IPS-NIHi7 (cell line): Measurements from ENCODE around the gene GRXCR2.
"Not testable (repeated sequence)": the region's sequence is repeated elsewhere in the genome, so short reads cannot be mapped to it uniquely, and the experiment has no call there.

Experiments
- DNase-seq: peaks from one replicate; pipeline ENCODE4 v3.0.0; 2012; ENCODE audit warnings: mixed read lengths; ENCODE audit errors: extremely low spot score

The GRXCR2 gene

GRCh38 chr5:145836241-145836640 lies 36.6 kb downstream of the GRXCR2 start:
- DNase-seq, result not testable (repeated sequence)

- DNase-seq, result no peak
Measured at GRCh38 chr5:145835848-145836239, 37.0 kb downstream of the GRXCR2 start.

GRCh38 chr5:145834917-145835847 lies 37.6 kb downstream of the GRXCR2 start, which contains the start of gene PRELID2:
Gene PRELID2 (minus strand): TSS chr5:145835342. CDS start chr5:145835251, 91 bp downstream.
- peak; percentile 85 for DNase-seq

- no peak for DNase-seq
Measured at GRCh38 chr5:145834554-145834916, 38.3 kb downstream of the GRXCR2 start.

DNA sequence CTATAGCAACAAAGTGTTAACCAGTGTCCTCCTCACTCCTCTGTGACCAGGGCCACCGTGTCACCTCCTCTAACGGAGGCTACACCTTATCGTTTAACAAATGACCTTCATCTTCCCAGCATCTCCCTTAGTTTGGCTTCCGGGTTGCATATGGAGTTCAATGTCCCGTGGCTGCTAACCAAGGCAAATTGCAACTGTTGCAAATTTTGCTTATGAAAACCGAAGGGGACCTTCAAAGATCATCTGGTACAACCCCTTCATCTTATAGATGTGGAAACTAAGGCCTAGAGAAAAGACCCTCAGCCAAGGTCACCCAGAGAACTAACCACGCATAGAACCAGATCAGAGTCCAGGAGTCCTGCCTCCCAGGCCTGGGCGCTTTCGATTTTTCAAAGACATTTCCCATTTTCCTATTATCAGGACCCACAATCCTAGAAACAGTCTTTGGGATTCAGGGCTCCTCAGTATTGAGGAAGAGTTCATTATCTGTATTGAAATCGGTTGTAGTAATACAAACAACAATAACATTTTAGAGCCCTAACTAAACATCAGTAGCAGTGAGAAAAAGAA lies 39.1 kb downstream of the GRXCR2 start:
- no peak for DNase-seq

GRCh38 chr5:145830594-145830993 lies 42.2 kb downstream of the GRXCR2 start:
- no peak for DNase-seq

DNA sequence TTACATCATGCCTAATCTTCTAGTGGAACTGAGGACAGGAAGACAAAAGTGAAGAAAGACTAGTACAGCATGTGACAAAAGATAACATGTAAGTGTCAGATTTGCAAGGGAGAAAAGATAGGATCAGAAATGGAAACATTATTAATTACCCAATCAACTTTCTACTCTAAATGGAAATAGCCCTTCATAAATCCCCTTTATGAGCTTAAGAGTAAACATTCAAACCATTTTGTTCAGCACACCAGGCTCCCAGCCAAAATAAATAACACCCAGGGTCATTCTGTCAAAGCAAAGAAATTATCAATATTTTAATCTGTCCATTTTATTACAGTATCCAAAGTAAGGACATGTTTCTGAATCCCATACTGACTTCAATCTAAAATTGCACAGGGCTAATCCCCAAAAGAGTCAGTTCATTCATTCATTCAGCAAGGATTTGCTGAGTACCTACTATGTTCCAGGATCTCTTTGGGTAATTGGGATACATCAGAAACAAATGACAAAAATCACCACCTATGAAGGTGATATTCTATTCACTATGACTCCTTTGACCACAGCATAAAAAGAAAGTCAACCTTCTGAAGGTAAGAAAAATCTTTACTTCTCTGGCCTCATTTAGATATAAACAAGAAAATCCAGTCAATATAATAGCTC lies 43.0 kb downstream of the GRXCR2 start:
- DNase-seq, result no peak

GRCh38 chr5:145826895-145827674 lies 45.7 kb downstream of the GRXCR2 start:
- DNase-seq, result no peak

DNA sequence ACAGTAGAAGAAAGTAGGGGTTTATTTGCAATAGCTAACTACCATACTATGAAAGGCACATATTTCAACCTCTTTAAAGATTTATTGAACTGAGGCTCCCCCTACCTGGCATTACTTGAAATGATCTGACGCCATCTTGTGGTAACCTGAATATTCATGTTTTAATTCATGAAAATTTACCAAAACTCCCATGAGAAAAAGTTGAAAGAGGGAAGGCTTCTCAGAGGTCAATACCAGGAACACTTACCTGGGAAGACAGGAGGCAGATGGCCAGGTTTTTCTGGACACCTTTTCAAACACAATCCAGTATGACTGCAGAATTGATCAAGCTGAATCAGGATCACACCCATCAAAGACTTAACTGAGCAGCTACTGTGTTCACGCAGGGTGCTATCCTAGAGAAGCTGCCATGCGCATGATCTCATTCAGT lies 47.0 kb downstream of the GRXCR2 start:
- DNase-seq, result peak; percentile 24

GRCh38 chr5:145824040-145824439 lies 48.8 kb downstream of the GRXCR2 start:
- DNase-seq, result no peak

DNA sequence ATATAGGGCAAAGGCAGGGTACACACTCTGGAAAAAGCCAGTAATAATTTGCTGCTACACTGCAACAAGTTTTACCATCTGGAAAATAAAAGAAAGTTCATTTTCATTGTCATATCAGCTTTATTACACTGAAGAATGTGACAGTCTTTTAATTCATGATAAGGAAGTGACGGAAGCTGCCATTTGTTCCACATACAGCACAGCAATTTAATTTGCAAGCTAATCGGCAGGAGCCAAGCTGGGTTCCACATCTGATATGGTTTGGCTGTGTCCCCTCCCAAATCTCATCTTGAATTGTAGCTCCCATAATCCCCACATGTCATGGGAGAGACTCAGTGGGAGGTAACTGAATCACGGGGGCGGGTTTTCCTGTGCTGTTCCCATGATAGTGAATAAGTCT lies 54.2 kb downstream of the GRXCR2 start:
- DNase-seq, result no peak

GRCh38 chr5:145812877-145813276 lies 59.9 kb downstream of the GRXCR2 start:
- no peak for DNase-seq

DNA sequence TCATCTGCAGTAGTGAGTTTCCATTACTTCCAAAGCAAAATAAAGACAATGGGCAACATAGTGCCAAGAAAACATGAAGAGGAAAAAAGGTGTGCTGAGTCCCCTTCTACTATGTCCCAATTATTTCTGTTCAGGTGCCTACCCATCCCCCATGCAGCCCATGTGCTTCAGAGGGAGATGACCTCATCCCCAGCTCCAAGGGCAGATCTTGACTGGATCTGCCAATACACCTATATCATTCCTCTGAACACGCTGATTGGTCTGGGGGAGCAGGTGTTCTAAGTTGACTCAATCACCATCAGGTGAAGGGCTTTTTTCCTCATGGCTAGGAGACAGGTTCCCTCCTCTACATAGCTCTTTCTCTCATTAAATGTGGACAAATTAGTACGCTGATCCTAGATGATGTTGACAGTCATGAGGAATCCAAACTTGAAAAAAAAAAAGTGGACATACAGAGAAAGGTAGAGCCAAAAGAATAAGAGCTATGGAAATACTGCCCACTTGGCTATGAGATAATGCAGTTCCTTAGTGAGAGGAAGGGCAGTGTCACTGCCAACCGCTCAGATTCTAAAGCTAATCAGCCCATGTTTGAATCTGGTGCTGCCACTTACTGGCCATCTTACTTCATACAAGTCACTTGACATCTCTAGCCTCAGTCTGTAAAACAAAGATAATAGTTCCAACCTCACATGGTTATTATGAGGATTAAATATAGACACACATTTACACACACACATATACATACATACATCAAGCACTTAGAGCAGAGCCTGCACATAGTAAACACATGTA lies 60.8 kb downstream of the GRXCR2 start:
- peak; percentile 63 for DNase-seq
